ENCODE data around the gene HECTD4.
A peak's percentile ranks its signal among the peaks of the same experiment; 100 is the strongest.
"Not testable (repeated sequence)": the region's sequence is repeated elsewhere in the genome, so short reads cannot be mapped to it uniquely, and the experiment has no call there.

The HECTD4 gene

GRCh38 chr12:112252184-112252583, 130.0 kb downstream of the HECTD4 start:
- no peak for DNase-seq

GRCh38 chr12:112244902-112245301, 137.3 kb downstream of the HECTD4 start:
- not testable (repeated sequence) for DNase-seq

- no peak for DNase-seq
Measured at GRCh38 chr12:112243255-112244110, 138.7 kb downstream of the HECTD4 start.

- no peak for DNase-seq
Measured at GRCh38 chr12:112241176-112241575, 141.1 kb downstream of the HECTD4 start.

- DNase-seq = no peak
Measured at GRCh38 chr12:112239881-112240280, 142.3 kb downstream of the HECTD4 start.

GRCh38 chr12:112239020-112239419, 143.2 kb downstream of the HECTD4 start:
- no peak for DNase-seq

GRCh38 chr12:112238441-112238840, 143.8 kb downstream of the HECTD4 start:
- DNase-seq = no peak

- no peak for DNase-seq
Measured at GRCh38 chr12:112236786-112237185, 145.4 kb downstream of the HECTD4 start.

GRCh38 chr12:112236386-112236785, 145.8 kb downstream of the HECTD4 start:
- no peak for DNase-seq

- no peak for DNase-seq
Measured at GRCh38 chr12:112234303-112234702, 147.9 kb downstream of the HECTD4 start.

GRCh38 chr12:112233242-112233641, 149.0 kb downstream of the HECTD4 start:
- no peak for DNase-seq

GRCh38 chr12:112230136-112230535, 152.1 kb downstream of the HECTD4 start:
- DNase-seq = no peak

GRCh38 chr12:112226768-112227167, 155.5 kb downstream of the HECTD4 start:
- DNase-seq = no peak

- not testable (repeated sequence) for DNase-seq
Measured at GRCh38 chr12:112220628-112221027, 161.6 kb downstream of the HECTD4 start.

GRCh38 chr12:112219195-112219594, 163.0 kb downstream of the HECTD4 start:
- no peak for DNase-seq

GRCh38 chr12:112218150-112218549, 164.1 kb downstream of the HECTD4 start:
- DNase-seq = no peak

GRCh38 chr12:112217647-112218046, 164.6 kb downstream of the HECTD4 start:
- DNase-seq = no peak

GRCh38 chr12:112216223-112216622, 166.0 kb downstream of the HECTD4 start:
- DNase-seq = no peak

GRCh38 chr12:112214064-112214463, 168.2 kb downstream of the HECTD4 start:
- DNase-seq = no peak

- no peak for DNase-seq
Measured at GRCh38 chr12:112208301-112208910, 173.8 kb downstream of the HECTD4 start.

GRCh38 chr12:112207397-112207924, 174.8 kb downstream of the HECTD4 start:
- DNase-seq = no peak

- DNase-seq = no peak
Measured at GRCh38 chr12:112206944-112207343, 175.3 kb downstream of the HECTD4 start.

- DNase-seq = no peak
Measured at GRCh38 chr12:112199136-112199535, 183.1 kb downstream of the HECTD4 start.

- peak; percentile 5 to 61 for DNase-seq
Measured at GRCh38 chr12:112198120-112198733, 184.0 kb downstream of the HECTD4 start.
